ENCODE data around the gene ADRB1.

Gene ADRB1

DNA sequence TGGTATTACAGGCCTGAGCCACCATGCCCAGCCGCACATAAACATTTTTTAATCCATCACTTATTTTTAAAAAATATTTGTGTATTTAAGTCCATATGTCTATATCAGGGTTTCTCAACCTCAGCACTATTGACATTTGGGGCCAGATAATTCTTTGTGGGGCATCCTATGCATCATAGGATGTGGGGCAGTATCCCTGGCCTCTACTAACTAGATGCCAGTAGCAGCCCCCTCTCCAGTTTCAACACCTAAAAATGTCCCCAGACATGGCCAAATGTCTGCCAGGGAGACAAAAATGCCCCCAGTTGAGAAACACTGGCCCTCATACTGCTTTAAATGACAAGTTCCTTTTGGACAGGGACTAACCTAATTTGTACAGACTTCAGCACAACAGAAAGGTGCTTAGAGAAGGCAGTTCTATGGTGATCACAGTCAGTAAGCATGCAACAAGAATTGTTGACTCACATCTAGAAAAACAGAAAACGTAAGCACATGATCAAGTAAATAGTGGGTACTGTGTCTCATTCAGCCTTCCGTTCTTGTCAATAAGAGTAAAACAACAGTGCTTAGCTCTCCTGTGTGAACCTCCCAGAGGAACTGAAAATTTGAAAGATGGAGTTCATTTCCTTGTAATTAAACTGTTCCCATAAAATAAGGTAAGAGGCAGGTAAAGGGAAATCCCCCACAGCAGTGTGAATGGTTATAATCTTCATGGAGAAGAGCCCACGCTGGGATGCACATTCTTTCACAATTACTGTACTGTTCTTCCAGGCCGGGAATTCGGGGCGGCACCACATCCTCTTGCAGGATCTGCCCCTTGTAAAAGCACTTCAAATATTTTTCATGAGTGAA lies 17.3 kb upstream of the ADRB1 start:
- DNase-seq: no peak

DNA sequence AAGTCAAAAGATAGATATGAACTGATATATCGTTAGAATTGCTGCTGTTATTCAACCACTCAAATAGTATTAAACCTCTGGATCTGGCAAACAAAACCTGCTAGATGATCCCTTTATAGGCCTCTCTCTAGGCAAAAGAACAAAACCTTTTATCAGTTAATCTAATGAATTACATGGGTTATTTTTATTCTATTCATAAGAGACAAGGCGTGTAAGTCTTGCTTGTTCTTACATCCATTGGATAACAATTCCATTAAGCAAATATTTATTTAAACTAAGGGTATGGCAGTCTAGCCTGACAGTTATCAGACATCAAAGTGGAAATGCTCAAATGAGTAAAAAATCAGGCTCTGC lies 16.6 kb upstream of the ADRB1 start:
- DNase-seq: no peak

DNA sequence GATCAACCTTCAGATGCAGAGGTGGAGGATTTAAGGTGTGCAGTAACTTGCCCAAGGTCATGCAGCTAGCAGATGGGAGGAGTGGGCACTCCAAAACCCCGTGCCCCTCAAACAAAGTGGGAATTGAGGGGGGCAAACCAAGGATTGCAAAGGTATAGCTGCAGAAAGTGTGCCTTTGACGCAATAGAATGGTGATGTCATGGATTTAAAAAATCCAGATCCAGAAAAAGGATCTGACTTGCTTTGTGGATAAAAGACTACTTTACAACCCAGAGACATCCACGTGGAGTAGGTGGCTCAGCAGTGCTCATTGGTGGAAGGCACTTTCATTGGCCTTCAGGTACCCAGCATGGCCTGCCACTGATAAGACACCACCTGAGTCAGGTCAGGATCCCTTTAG lies 15.7 kb upstream of the ADRB1 start:
- no peak for DNase-seq

DNA sequence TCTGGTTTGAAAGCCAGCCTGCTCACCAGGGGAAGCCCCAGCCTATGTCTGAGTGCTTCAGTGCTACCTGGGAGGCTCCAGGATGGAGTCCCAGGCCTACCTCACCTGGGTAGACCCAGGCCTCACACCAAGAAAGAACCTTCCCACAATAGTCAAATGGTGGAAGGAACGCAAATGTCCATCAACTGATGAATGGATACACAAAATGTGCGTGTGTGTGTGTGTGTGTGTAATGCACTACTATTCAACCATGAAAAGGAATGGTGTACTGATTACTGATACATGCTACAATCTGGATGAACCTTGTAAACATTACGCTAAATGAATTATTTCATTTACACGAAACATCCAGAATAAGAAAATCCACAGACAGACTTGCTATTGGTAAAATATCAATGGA lies 15.2 kb upstream of the ADRB1 start:
- DNase-seq: no peak

DNA sequence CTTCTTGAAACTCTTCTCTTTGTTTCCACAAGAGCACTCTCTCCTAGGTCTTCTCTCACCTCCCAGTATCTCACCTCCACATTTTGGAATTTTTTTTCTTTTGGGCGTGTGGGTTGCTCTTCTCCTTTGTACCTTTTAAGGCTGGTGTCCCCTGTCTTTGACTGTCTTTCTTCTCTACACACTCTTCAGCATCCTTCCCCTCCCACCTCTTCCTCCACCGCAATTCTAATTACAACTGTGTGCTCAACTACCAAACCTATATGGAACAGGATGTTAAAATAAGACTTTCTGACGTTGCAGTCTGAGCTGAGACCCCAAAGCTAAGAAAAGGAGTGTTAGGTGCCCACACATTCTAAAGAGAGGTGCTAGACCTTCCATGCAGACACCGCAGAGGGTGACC lies 14.0 kb upstream of the ADRB1 start:
- DNase-seq: no peak

DNA sequence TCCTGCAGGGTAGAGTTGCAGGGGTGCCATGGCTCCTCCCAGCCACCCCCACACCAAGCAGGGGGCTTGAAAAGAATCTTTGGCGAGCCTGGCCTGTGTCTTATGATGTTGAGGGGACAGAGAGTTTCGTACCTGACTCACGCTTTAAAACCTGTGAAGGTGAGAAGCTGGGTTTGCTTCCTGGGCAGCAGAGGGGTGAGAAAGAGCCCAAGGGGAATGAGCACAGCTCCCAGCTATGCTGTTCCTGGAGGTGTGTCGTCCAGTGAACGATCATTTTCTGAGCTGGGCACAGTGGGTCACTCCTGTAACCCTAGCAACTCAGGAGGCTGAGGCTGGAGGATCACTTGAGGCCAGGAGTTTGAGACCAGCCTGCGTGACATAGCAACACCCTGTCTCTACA lies 13.5 kb upstream of the ADRB1 start:
- DNase-seq: no peak

DNA sequence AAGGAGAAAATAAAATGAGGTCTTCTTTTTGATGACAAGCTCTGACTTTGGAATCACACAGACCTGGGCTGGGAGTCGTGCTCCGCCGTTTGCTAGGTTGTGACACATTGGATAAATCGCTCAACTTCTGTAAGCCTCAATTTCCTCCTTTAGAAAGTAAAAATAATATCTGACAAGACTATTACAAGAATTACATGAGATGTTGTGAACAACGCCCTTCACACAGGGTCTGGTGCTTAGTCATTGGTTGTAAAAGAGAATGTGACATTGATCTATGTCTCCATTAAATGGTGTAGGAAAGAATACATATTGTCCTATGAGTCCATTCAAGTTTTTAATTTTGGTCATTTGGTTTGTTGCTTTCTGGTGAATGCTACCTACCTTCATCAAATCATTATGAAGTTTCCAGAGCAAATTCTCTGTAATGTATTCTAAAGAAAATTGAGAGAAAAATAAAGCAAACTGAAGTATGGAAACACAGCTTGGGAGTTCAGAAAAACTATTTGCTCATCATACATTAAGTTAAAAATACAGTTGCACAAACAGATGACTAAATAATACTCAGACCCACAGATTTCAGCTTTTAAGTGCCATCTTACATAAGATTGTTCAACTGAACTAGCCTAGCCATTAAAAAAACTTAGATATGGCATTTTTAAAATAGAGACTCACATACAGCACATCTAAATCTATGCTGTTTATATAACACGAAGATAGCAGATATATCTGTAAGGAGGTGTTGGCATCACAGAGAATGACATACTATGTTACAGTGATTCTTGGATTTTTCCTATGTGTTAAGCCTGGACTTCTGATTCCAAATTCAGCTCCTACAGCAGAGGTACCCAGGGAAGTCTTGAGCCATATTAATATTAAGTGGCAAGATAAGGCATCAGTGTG lies 12.3 kb upstream of the ADRB1 start:
- DNase-seq: no peak

DNA sequence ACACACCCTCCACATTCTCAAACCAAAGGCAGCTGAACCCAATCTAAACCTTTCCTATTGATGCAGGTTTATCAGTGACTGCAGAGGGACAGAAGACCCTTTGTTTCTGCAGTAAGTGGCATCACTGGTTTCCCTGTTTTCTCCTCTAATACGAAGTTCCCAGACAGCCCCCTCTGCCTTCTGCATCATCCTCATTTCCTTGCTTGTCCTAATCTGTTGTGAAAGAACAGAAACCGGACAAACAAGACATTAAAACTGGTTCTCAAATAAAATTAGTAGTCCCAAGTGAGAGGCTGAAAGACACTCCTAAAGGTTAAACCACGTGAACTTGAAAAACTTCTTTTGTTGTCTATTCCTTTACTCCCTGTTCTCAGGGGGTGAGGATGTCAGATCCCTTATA lies 10.1 kb upstream of the ADRB1 start:
- DNase-seq: no peak

DNA sequence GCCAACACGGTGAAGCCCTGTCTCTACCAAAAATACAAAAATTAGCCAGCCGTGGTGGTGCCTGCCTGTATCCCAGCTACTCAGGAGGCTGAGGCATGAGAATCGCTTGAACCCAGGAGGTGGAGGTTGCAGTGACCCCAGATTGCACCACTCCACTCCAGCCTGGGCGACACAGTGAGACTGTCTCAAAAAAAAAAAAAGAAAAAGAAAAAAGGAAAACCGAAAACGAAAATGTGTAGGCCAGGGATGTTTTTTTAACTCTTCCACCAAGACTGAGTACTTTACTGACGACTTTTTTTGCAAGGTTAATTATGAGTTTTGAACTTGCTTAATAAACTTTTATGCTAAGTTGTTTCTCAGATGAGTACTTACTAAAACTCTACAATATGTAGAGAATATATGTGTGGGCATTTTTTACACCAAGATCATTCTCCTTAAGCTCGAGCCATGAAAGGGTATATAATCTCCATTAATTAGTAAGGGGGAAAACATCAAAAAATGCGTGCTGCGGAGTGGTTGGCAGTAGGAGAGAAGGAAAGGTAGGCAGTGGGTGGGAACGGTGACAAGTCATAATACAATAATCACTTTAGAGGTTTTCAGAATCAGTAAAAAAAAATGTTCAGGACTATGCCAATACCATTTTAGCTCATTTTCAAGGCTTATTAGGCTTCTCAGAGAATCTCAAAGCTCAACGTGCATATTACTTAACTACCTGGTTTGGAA lies 8.6 kb upstream of the ADRB1 start:
- DNase-seq: no peak

DNA sequence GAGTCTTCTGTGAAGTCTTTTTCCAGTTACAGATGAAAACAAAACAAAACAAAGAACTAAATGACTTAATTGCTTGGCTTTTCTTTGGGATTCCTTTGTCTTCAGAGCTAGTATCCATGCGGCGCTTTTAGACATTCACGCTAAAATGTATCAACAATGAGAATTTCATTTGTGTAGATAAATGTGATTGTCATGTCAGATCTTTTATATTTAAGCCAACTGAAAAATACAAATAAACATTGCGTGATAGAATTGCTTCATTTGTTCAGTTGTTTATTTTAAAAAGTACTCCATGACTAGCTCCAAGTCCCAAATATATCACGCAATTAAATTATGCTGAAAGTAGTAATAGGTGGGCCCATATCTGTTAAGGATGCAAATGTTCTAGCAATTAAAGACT lies 7.9 kb upstream of the ADRB1 start:
- no peak for DNase-seq

DNA sequence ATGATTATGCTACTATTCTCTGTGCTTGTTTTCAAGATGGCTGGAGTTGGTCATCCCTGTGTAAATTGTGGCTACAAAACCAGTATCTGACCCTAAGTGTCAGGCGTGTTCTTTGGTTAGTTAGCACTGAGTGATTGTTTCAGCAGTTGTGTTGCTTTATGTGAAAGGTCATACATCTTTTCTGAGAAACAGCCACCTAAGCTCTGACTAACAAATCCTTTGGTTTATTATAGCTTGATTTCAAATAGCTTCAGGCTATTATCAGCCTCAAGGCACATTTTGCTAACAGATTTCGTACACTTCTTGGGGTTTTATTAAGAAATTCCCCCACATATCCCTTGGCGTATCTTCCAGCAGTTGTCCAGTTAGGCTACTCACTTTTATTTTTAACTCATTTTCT lies 4.8 kb upstream of the ADRB1 start:
- no peak for DNase-seq

DNA sequence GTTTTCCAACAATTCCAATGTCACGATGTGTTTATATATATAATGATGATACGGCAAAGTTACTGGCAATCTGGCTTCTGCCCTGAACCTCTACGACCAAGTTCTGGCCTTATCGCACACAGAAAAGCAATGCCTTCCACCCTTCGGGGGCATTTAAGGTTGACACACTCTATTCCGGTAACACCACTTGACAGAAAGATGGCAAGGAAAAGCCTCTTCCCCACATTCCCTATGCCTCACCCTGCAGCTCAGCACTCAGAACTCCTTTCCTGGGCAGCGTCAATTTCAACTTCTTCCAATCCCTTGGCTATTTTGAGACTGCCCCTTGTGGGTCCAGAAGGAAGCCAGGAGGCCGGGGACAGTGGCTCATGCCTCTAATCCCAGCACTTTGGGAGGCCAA lies 2.5 kb upstream of the ADRB1 start:
- DNase-seq: no peak

DNA sequence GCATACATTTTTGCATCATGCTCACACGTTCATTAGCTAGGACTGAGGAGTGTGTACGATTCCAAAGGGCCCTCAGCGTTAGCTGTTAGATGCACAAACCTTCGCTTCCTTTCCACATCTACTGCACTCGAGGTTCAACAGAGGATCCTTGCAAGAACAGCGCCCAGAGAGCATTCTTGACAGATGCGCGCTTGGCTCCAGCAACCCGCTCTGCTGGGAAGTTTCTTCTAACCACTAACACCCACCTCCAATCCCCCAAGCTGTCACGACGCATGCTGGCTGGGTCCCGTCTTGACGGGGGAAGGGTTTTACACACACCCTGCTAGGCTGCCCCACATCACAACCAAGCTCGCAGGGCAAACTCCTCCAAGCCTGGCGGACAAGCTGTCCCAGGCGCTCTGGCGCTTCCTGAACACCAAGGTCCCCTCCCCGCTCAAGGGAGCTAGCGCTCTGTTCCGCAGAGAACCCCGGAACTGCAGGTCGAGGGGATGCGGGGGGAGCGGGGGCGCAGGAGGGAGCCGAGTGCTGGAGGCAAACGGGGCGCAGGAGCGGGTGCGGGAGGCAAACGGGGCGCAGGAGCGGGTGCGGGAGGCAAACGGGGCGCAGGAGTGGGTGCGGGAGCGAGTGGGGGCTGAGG lies 653 bp upstream of the ADRB1 start:
- no peak for DNase-seq

DNA sequence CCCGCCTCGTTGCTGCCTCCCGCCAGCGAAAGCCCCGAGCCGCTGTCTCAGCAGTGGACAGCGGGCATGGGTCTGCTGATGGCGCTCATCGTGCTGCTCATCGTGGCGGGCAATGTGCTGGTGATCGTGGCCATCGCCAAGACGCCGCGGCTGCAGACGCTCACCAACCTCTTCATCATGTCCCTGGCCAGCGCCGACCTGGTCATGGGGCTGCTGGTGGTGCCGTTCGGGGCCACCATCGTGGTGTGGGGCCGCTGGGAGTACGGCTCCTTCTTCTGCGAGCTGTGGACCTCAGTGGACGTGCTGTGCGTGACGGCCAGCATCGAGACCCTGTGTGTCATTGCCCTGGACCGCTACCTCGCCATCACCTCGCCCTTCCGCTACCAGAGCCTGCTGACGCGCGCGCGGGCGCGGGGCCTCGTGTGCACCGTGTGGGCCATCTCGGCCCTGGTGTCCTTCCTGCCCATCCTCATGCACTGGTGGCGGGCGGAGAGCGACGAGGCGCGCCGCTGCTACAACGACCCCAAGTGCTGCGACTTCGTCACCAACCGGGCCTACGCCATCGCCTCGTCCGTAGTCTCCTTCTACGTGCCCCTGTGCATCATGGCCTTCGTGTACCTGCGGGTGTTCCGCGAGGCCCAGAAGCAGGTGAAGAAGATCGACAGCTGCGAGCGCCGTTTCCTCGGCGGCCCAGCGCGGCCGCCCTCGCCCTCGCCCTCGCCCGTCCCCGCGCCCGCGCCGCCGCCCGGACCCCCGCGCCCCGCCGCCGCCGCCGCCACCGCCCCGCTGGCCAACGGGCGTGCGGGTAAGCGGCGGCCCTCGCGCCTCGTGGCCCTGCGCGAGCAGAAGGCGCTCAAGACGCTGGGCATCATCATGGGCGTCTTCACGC lies 825 bp downstream of the ADRB1 start:
- no peak for DNase-seq

DNA sequence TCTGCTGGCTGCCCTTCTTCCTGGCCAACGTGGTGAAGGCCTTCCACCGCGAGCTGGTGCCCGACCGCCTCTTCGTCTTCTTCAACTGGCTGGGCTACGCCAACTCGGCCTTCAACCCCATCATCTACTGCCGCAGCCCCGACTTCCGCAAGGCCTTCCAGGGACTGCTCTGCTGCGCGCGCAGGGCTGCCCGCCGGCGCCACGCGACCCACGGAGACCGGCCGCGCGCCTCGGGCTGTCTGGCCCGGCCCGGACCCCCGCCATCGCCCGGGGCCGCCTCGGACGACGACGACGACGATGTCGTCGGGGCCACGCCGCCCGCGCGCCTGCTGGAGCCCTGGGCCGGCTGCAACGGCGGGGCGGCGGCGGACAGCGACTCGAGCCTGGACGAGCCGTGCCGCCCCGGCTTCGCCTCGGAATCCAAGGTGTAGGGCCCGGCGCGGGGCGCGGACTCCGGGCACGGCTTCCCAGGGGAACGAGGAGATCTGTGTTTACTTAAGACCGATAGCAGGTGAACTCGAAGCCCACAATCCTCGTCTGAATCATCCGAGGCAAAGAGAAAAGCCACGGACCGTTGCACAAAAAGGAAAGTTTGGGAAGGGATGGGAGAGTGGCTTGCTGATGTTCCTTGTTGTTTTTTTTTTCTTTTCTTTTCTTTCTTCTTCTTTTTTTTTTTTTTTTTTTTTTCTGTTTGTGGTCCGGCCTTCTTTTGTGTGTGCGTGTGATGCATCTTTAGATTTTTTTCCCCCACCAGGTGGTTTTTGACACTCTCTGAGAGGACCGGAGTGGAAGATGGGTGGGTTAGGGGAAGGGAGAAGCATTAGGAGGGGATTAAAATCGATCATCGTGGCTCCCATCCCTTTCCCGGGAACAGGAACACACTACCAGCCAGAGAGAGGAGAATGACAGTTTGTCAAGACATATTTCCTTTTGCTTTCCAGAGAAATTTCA lies 1.7 kb downstream of the ADRB1 start:
- no peak for DNase-seq

DNA sequence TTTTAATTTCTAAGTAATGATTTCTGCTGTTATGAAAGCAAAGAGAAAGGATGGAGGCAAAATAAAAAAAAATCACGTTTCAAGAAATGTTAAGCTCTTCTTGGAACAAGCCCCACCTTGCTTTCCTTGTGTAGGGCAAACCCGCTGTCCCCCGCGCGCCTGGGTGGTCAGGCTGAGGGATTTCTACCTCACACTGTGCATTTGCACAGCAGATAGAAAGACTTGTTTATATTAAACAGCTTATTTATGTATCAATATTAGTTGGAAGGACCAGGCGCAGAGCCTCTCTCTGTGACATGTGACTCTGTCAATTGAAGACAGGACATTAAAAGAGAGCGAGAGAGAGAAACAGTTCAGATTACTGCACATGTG lies 2.4 kb downstream of the ADRB1 start:
- DNase-seq: no peak

DNA sequence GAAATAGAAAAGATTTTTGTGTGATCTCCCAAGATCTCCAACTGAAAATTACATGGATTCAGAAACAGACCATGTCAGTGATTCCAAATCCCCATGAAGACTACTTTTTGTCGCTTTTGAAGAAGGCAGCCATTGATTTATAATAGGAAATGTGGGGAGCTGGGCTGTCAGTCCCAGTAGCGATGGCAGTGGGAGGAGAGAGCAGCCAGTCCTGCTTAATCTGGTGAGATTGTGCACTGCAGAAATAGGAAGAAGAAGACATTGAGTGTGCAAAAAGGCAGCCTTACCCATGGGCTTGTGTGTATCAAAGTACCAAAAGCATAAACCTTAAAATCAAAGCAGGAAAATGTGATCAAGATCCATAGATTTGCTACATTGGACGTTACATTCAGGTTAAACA lies 4.8 kb downstream of the ADRB1 start:
- DNase-seq: no peak

DNA sequence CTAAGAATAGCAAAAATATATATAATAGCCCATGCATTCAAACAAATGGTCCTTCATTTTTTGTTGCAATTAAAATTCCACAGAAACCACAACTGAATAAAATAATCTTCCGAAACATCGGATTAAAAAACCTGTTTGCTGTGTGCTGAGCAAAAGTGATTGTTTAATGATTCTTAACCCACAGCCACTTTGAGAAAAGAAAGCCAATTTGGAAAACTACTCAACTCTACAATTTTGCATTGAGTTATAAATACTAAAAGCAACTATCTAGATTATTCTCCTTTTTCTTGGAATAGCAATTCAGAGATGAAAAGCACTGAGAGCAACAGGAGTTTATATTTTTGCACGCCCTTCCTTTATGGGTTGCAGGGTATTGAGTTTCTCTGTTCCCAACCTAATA lies 8.0 kb downstream of the ADRB1 start:
- no peak for DNase-seq

DNA sequence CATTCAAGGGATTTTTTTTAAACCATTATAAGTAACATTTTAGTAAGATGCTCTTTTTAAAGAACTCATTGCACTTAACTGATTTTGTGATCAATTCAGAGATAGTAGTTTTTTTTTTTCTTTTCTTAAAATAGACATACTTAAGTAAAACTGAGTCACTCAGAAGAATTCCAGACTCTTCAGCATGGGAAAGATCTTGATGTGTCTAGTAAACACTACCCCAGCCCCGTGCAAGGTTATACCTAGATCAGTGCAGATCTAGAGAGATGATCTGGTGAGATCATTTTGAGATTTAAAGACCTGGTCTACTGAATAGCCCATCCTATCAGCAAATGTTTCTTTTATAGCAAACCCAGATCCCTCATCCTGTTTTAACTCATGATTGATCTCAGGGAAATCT lies 8.6 kb downstream of the ADRB1 start:
- DNase-seq: no peak

DNA sequence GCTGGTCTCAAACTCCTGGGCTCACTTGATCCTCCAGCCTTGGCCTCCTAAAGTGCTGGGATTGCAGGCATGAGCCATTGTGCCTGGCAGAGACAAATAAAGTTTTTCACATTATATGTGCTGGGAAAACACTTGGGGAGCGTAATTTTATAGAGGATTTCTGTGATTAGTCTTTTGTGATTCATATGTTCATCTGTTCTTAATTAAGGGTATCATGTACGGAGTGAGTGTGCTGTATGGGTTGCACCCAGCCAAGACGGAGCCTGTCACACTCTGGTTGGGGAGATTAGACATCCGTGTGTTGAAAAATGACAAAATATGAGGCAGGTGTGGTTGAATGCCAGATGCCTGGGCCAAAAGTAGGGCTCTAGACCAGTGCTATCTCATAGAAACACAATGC lies 10.3 kb downstream of the ADRB1 start:
- no peak for DNase-seq

DNA sequence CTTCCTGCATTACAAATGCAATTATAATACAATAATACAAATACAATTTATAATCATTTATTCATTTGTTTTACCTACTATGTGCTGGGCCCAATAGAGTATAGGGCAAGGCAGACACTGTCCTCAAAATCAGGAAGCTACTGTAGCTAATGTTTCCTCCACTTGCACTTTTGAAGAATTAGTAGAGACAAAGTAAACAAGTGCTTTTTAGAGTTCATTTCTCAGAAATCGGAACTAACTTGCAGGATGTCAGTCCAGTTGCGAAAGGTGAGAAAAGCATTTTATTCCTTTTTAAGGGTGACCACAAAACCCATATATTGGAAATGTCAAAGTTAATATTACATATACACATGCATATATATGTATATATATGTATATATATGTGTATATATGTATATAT lies 14.2 kb downstream of the ADRB1 start:
- DNase-seq: no peak

All from stimulated activated naive CD4-positive, alpha-beta T cell (primary cell).